Chondrocyte (in vitro differentiated cells): Measurements from ENCODE around the gene CADPS2. TPM values are rescaled to one million over a fixed set of nuclear protein-coding genes. Genes with fewer than 3 reads are reported as not detected.
A peak's percentile ranks its signal among the peaks of the same experiment; 100 is the strongest.

Experiments
- DNase-seq: peaks from one replicate; pipeline ENCODE4 v3.0.0; 2021; ENCODE audit warnings: mixed read lengths, low spot score
- H3K27ac Mint-ChIP-seq: one replicate; pipeline ENCODE4 v1.8.0; 2021; ENCODE audit warnings: mild to moderate bottlenecking, moderate library complexity, mixed read lengths; ENCODE audit not compliant: unreplicated experiment
- H3K27me3 Mint-ChIP-seq: 2 replicates; pipeline ENCODE4 v1.8.0; 2021; ENCODE audit warnings: low read depth, mixed read lengths
- H3K36me3 Mint-ChIP-seq: 2 replicates; pipeline ENCODE4 v1.8.0; 2021; ENCODE audit warnings: low read depth, mixed read lengths
- H3K4me1 Mint-ChIP-seq: 2 replicates; pipeline ENCODE4 v1.8.0; 2021; ENCODE audit warnings: low read depth, mild to moderate bottlenecking, mixed read lengths
- H3K4me3 Mint-ChIP-seq: one replicate; pipeline ENCODE4 v1.8.0; 2021; ENCODE audit warnings: mild to moderate bottlenecking, moderate library complexity, mixed read lengths; ENCODE audit not compliant: unreplicated experiment
- H3K9me3 Mint-ChIP-seq: 2 replicates; pipeline ENCODE4 v1.8.0; 2021; ENCODE audit warnings: low read depth, mixed read lengths
- total RNA-seq: library from RNA; stranded (reverse); gene quantifications from 3 replicates; pipeline ENCODE4 v1.2.1, GENCODE V29; 2021
- TF ChIP-seq, protein P1 (sequence below): fragments of 200-600 bp; sonication (generic); IDR thresholded peaks from 2 replicates; pipeline ENCODE4 v1.5.0; 2021; ENCODE audit warnings: antibody characterized with exemption, mild to moderate bottlenecking, moderate library complexity

Gene CADPS2
- total RNA-seq, 1 donor from 2014 or later = 0.32 TPM

DNA sequence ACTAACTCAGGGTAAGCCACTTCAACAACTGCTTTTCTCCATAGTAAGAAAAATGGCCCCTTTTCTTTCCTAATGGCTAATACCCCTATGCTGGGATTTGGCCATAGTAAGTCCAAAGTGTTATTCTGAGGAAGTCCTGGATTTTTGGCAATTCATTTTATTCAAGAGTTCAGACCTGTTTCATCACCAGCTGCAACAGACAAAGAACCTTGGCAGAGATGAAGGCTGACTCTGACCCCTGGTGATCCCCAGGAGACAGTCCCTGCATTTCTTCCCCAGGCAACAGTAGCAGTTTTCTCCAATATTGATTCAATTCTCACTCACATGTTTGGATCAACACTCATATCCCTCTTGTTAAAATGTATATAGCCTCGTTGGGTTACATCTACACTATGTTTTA, 332.5 kb downstream of the CADPS2 start:
- TF ChIP-seq, protein P1, sequence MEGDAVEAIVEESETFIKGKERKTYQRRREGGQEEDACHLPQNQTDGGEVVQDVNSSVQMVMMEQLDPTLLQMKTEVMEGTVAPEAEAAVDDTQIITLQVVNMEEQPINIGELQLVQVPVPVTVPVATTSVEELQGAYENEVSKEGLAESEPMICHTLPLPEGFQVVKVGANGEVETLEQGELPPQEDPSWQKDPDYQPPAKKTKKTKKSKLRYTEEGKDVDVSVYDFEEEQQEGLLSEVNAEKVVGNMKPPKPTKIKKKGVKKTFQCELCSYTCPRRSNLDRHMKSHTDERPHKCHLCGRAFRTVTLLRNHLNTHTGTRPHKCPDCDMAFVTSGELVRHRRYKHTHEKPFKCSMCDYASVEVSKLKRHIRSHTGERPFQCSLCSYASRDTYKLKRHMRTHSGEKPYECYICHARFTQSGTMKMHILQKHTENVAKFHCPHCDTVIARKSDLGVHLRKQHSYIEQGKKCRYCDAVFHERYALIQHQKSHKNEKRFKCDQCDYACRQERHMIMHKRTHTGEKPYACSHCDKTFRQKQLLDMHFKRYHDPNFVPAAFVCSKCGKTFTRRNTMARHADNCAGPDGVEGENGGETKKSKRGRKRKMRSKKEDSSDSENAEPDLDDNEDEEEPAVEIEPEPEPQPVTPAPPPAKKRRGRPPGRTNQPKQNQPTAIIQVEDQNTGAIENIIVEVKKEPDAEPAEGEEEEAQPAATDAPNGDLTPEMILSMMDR = no peak
- Mint-ChIP-seq H3K27ac (no peak overlapping the region), H3K9me3 (no peaks in the 10 kb centered on the region), H3K27me3 (peaks cover 16% of the 10 kb centered on the region), H3K4me3 (no peak overlapping the region), H3K4me1 (no peaks in the 10 kb centered on the region), H3K36me3 (no peaks in the 10 kb centered on the region)
- no peak for DNase-seq

DNA sequence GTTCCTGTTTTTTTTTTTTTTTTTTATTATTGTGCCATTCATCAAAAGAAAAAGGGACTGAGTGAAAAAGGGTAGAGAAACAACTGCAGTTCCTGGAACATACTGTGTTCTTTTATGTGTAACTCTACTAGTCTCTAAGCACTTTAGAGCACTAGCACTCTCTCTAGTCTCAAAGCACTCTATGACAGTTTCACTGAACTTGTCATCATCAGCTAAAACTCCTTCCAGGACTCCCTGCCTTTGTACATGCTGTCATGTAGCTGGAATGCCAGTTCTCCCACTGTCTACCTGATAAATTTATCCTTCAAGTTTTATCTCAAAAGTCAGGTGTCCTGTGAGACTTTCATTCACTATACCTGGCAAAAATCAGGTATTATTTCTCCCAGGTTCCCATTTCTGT, 333.5 kb downstream of the CADPS2 start:
- Mint-ChIP-seq H3K27me3 (peaks cover 11% of the 10 kb centered on the region), H3K9me3 (no peaks in the 10 kb centered on the region), H3K36me3 (no peaks in the 10 kb centered on the region), H3K4me3 (no peak overlapping the region), H3K27ac (no peak overlapping the region), H3K4me1 (no peaks in the 10 kb centered on the region)
- no peak for DNase-seq
- TF ChIP-seq, protein P1 = no peak

- DNase-seq = no peak
- Mint-ChIP-seq H3K36me3 (no peaks in the 10 kb centered on the region), H3K27ac (no peak overlapping the region), H3K4me3 (no peak overlapping the region), H3K9me3 (no peaks in the 10 kb centered on the region), H3K27me3 (peaks cover 5% of the 10 kb centered on the region), H3K4me1 (no peaks in the 10 kb centered on the region)
- TF ChIP-seq, protein P1 = peak; percentile 53
Measured at GRCh38 chr7:122550545-122550944, 335.7 kb downstream of the CADPS2 start.

DNA sequence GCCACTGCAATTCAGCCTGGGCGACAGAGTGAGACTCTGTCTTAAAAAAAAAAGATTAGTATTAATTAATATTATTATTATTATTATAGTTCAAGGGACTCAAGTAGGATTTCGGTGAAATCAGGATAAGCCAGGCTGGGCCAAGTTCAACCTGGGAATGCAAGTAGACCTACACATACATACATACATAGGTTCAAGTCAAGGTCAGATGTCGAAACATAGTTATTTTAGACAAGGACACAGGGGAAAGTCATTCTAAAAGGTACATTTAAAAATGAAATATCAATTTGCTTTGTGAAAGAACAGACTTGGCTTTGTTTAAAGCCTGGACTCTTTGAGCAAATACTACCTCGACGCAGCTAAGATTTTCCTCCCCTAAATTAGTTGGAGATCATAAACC, 336.7 kb downstream of the CADPS2 start:
- H3K4me1 Mint-ChIP-seq = no peaks in the 10 kb centered on the region
- TF ChIP-seq, protein P1 = no peak
- H3K27ac Mint-ChIP-seq = no peak overlapping the region
- H3K4me3 Mint-ChIP-seq = no peak overlapping the region
- H3K36me3 Mint-ChIP-seq = no peaks in the 10 kb centered on the region
- peaks cover 11% of the 10 kb centered on the region for H3K27me3 Mint-ChIP-seq
- DNase-seq = no peak
- H3K9me3 Mint-ChIP-seq = no peaks in the 10 kb centered on the region

- no peak for DNase-seq
- Mint-ChIP-seq H3K9me3 (no peaks in the 10 kb centered on the region), H3K27me3 (peaks cover 11% of the 10 kb centered on the region), H3K36me3 (no peaks in the 10 kb centered on the region), H3K4me1 (no peaks in the 10 kb centered on the region), H3K4me3 (no peak overlapping the region), H3K27ac (no peak overlapping the region)
- TF ChIP-seq, protein P1 = no peak
Measured at GRCh38 chr7:122546496-122546895, 339.8 kb downstream of the CADPS2 start.
